T-helper 2 cell treated with Interferon-gamma antibody and Interleukin-4, amounts not matched to agents 5 μg/mL and 100 μg/mL, for 36 hours (primary cell): ENCODE measurements around the gene OAF.

ENCODE experiments used
- DNase-seq: peaks from one replicate; pipeline ENCODE4 v3.0.0; 2021; ENCODE audit warnings: low spot score
- H3K27ac Mint-ChIP-seq: one replicate; pipeline ENCODE4 v1.8.0; 2021; ENCODE audit warnings: mild to moderate bottlenecking, mixed read lengths
- H3K27me3 Mint-ChIP-seq: one replicate; pipeline ENCODE4 v1.8.0; 2021; ENCODE audit warnings: low read depth, mixed read lengths
- H3K36me3 Mint-ChIP-seq: one replicate; pipeline ENCODE4 v1.8.0; 2021; ENCODE audit warnings: low read depth, mixed read lengths
- H3K4me1 Mint-ChIP-seq: one replicate; pipeline ENCODE4 v1.8.0; 2021; ENCODE audit warnings: low read depth, mixed read lengths
- H3K4me3 Mint-ChIP-seq: one replicate; pipeline ENCODE4 v1.8.0; 2022; ENCODE audit warnings: mild to moderate bottlenecking, moderate library complexity, mixed read lengths
- H3K9me3 Mint-ChIP-seq: one replicate; pipeline ENCODE4 v1.8.0; 2021; ENCODE audit warnings: mixed read lengths

Gene OAF

DNA sequence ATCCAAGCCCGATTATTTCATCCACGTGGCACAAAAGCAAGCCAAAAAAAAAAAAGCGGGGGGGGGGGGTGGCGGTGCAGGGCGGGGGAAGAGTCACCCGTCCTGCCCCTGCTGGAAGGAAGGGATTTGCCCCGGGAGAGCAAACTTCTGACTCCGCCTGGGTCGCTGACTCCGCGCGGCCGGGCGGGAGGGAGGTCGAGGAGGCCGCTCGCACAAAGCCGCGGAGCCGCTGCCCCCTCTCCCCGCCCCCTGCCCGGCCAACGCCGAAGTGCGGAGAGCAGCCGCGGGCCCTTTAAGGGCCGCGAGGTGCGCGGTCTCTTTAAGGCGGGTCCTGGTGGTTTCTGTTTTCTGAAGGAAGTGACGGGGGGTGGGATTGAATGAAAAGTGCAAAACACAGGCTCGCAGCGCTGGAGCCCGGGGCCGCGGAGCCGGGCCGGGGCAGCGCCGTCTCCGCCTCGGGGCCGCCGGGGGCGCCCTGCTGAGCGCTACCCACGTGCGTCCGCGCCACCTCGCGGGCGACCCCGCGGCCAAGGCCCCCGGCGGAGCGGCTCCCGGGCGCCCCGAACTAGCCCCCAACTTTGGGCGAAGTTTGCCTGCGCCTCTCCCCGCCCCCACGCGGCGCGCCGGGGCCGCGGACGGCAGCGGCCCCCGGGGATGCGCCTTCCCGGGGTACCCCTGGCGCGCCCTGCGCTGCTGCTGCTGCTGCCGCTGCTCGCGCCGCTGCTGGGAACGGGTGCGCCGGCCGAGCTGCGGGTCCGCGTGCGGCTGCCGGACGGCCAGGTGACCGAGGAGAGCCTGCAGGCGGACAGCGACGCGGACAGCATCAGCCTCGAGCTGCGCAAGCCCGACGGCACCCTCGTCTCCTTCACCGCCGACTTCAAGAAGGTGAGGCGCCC, at the start of gene OAF:
OAF (plus strand) TSS at position 407 of the 896 bp plus-strand sequence; CDS start at position 655, 248 bp downstream.
- Mint-ChIP-seq H3K4me1 (peaks cover 12% of the 10 kb centered on the region), H3K27me3 (peaks cover 67% of the 10 kb centered on the region), H3K27ac (peak within 1 kb of the TSS; percentile 78)

GRCh38 chr11:120167659-120168058, 43.2 kb upstream of the OAF start:
- Mint-ChIP-seq H3K36me3 (no peaks in the 10 kb centered on the region), H3K27me3 (peaks cover 62% of the 10 kb centered on the region), H3K4me1 (peaks cover 4% of the 10 kb centered on the region), H3K4me3 (no peak overlapping the region), H3K9me3 (no peaks in the 10 kb centered on the region), H3K27ac (no peak overlapping the region)
- peak; percentile 2 for DNase-seq

More for the DNA sequence above, at the start of gene OAF:
- DNase-seq: peak; percentile 65
- Mint-ChIP-seq H3K4me3 (peak within 1 kb of the TSS; percentile 94), H3K9me3 (no peaks in the 10 kb centered on the region), H3K36me3 (no peaks in the 10 kb centered on the region)

- Mint-ChIP-seq H3K36me3 (no peaks in the 10 kb centered on the region), H3K27me3 (peaks cover 63% of the 10 kb centered on the region), H3K9me3 (no peaks in the 10 kb centered on the region), H3K4me1 (peaks cover 4% of the 10 kb centered on the region), H3K4me3 (peak overlapping the region; percentile 73), H3K27ac (no peak overlapping the region)
- no peak for DNase-seq
Measured at GRCh38 chr11:120168108-120168959, 42.5 kb upstream of the OAF start.

- H3K27me3 Mint-ChIP-seq: peaks cover 66% of the 10 kb centered on the region
- peak overlapping the region; percentile 73 for H3K4me3 Mint-ChIP-seq
- H3K36me3 Mint-ChIP-seq: no peaks in the 10 kb centered on the region
- peak; percentile 68 for DNase-seq
- H3K4me1 Mint-ChIP-seq: peaks cover 4% of the 10 kb centered on the region
- no peaks in the 10 kb centered on the region for H3K9me3 Mint-ChIP-seq
- H3K27ac Mint-ChIP-seq: no peak overlapping the region
Measured at GRCh38 chr11:120168960-120169681, 41.7 kb upstream of the OAF start.

DNA sequence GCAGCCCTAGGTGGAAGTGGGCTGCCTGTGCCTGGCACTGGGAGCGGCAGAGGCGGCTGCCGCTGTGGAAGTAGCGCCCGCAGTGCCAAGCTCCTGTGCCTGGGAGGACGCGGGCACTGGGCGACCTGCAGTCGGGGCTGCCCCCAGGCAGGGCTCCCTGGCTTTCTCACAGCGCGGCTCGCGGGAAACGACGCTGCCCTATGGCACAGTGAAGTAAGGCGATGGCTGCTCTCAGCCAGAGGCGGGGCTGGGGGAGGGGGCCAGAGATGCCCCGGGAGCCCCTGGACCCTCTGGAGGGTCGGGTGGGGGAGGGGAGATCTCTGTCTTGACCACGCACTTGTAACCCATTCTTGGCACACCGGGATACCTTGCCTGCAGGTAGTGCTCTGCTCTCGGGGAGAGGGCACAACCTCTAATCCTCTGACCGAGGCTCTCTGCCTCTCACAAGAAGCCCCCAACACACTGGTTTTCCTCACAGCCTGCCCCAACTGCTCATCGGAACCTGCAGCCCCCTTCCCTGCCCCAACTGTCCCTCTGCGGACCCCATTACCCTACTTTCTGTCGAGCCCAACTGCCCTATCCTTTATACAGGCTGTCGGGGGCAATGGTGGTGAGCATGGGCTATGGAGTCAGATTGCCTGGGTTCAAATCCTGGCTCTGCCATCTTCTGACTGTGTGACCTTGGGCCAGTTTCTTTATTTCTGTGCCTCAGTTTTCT, 40.7 kb upstream of the OAF start:
- Mint-ChIP-seq H3K4me3 (no peak overlapping the region), H3K36me3 (no peaks in the 10 kb centered on the region), H3K27ac (no peak overlapping the region), H3K27me3 (peaks cover 74% of the 10 kb centered on the region), H3K9me3 (no peaks in the 10 kb centered on the region), H3K4me1 (peaks cover 4% of the 10 kb centered on the region)
- DNase-seq: peak; percentile 1

DNA sequence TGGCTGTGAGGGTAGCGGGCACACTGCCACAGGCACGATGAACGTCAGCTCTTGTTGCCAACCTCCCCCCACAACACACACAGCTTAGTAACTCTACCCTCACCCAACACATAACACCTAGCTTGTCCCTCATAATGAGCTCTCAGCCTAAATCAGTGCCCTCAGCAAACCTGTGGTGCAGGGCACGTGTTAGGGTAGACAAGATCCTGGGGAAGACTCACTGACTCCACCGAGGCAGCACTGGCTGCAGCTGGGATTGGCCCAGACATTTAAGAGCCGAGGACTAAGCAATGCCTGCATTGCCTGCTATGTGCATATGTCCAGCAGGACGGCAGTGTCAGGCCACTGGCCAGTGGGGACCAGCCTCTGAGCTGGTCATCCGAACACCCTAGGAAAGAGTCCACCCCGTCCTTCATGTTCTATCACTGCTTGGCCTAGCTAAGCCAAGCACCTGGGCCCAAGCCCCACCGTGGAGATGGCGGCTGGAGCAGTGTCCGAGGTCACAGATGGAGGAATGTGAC, 40.0 kb upstream of the OAF start:
- no peaks in the 10 kb centered on the region for H3K36me3 Mint-ChIP-seq
- H3K27me3 Mint-ChIP-seq: peaks cover 73% of the 10 kb centered on the region
- peak; percentile 2 for DNase-seq
- peaks cover 4% of the 10 kb centered on the region for H3K4me1 Mint-ChIP-seq
- no peak overlapping the region for H3K4me3 Mint-ChIP-seq
- H3K9me3 Mint-ChIP-seq: no peaks in the 10 kb centered on the region
- H3K27ac Mint-ChIP-seq: no peak overlapping the region

DNA sequence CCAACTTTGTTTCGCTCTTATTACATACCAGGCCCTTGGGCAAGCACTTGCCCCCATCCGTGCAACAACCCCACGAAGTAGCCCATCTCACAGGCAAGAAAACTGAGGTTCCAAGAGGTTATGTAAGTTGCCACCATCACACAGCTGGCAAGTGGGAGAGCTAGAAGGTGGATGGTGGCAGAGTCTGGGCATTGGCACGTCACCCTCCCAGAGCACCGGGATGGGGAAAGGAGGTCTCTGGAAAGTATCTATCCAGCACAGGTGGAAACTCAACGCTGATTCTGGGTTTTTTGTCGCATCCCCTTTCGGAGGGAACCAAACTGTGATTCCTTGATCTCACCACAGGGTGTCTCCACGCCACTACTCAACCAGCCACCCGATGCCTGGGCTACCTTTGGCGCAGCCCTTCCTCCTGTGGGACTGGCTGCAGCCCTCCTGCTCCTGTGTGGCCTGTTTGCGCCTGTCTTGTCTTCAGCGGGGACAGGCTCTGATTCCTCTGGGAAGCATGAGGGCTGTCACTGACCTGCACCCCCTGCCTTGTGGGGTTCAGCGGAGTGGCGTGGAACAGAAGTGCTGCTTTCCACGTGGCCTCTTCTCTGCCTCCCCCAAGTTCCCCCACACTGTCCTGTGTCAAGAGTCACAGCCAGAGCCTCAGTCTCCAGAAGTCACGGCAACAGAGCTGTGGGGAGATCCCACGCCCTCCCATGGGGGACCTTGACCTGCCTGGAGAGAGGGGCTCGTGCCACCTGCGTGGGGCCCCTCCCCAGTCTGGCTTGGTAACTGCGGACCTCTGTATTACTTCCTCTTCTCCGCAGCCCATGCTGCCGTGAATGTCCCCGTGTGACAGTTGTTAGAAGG, 38.5 kb upstream of the OAF start:
- H3K4me1 Mint-ChIP-seq: peaks cover 4% of the 10 kb centered on the region
- H3K4me3 Mint-ChIP-seq: no peak overlapping the region
- peaks cover 63% of the 10 kb centered on the region for H3K27me3 Mint-ChIP-seq
- H3K36me3 Mint-ChIP-seq: no peaks in the 10 kb centered on the region
- no peak overlapping the region for H3K27ac Mint-ChIP-seq
- no peaks in the 10 kb centered on the region for H3K9me3 Mint-ChIP-seq
- peak; percentile 20 for DNase-seq

DNA sequence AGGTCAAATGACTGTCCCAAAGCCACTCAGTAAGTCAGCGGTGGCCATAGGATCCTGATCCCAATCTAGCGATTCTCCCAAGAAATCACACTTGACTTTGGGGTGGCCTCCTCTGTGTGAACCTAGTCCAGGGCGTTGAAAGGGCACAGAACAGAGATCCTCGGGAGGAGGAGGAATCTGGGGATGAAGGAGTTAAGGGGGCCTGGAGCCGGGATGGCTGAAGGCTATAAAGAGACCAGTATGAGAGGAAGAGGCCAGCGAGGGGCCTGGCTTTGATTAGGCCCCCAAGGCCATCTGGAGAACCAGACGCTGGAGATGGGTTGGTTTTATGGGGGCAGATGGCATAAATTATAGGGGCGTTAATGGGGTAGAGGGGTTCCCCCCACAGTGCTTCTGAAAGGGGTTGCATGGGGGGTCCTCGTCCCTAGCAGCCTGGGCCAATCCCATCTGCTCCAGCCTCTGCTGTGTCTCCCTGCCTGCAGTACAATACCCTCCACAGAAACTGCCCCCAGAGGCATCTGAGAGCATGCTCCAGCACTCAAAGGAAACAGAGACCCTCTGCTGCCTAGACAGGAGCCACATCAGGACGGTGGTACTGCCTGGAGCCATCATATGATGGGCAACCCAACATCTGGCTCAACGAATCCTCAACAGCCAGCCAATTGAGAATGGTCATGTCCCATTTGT, 37.7 kb upstream of the OAF start:
- no peak overlapping the region for H3K4me3 Mint-ChIP-seq
- no peak overlapping the region for H3K27ac Mint-ChIP-seq
- H3K4me1 Mint-ChIP-seq: peaks cover 4% of the 10 kb centered on the region
- H3K9me3 Mint-ChIP-seq: no peaks in the 10 kb centered on the region
- no peaks in the 10 kb centered on the region for H3K36me3 Mint-ChIP-seq
- DNase-seq: peak; percentile 2
- peaks cover 56% of the 10 kb centered on the region for H3K27me3 Mint-ChIP-seq

- Mint-ChIP-seq H3K27ac (no peak overlapping the region), H3K4me3 (no peak overlapping the region), H3K36me3 (no peaks in the 10 kb centered on the region), H3K27me3 (peaks cover 50% of the 10 kb centered on the region), H3K4me1 (peaks cover under 1% of the 10 kb centered on the region), H3K9me3 (no peaks in the 10 kb centered on the region)
- DNase-seq: peak; percentile 0
Measured at GRCh38 chr11:120173807-120174206, 37.0 kb upstream of the OAF start.

DNA sequence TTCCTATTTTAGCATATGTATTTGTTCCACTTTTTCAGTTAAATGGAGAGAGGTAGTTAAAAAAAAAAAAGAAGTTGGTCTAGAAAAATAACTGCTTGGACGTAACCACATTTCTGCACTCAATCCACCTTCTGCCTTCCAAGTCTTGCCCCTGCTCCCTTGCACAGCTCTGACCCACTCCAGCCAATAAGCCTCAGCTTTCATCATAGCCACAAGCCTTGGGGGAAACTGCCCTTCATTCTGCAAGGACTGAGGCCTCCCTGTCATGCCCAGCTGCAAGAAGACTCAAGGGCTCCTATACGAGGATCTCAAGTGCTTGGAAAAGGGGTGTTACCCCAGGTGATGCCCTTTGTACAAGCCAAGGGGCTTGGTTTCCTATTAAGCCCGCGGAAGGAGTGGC, 36.0 kb upstream of the OAF start:
- Mint-ChIP-seq H3K4me1 (no peaks in the 10 kb centered on the region), H3K4me3 (no peak overlapping the region), H3K9me3 (no peaks in the 10 kb centered on the region), H3K36me3 (no peaks in the 10 kb centered on the region), H3K27ac (no peak overlapping the region), H3K27me3 (peaks cover 49% of the 10 kb centered on the region)
- DNase-seq: no peak

GRCh38 chr11:120178561-120179056, 32.2 kb upstream of the OAF start:
- H3K27me3 Mint-ChIP-seq: peaks cover 20% of the 10 kb centered on the region
- H3K9me3 Mint-ChIP-seq: no peaks in the 10 kb centered on the region
- DNase-seq: no peak
- no peak overlapping the region for H3K27ac Mint-ChIP-seq
- no peak overlapping the region for H3K4me3 Mint-ChIP-seq
- H3K36me3 Mint-ChIP-seq: no peaks in the 10 kb centered on the region
- no peaks in the 10 kb centered on the region for H3K4me1 Mint-ChIP-seq
